HFFc6 (cell line): Measurements from ENCODE around the gene FHAD1. TPM values are rescaled to one million over a fixed set of nuclear protein-coding genes. Genes with fewer than 3 reads are reported as not detected.
A peak's percentile ranks its signal among the peaks of the same experiment; 100 is the strongest.

Source experiments
- DNase-seq: peaks from one replicate; pipeline ENCODE4 v3.0.0-alpha.2; 2018
- H3K27ac Mint-ChIP-seq: 2 replicates; pipeline ENCODE4 v1.8.0; 2020; ENCODE audit warnings: mild to moderate bottlenecking, mixed read lengths
- H3K27me3 Mint-ChIP-seq: 2 replicates; pipeline ENCODE4 v1.8.0; 2021; ENCODE audit warnings: mild to moderate bottlenecking, moderate library complexity, mixed read lengths; ENCODE audit not compliant: insufficient read depth
- H3K36me3 Mint-ChIP-seq: 2 replicates; pipeline ENCODE4 v1.8.0; 2021; ENCODE audit warnings: low read depth, mixed read lengths
- H3K4me1 Mint-ChIP-seq: 2 replicates; pipeline ENCODE4 v1.8.0; 2020; ENCODE audit warnings: low read depth, mixed read lengths
- H3K4me3 Mint-ChIP-seq: 2 replicates; pipeline ENCODE4 v1.8.0; 2020; ENCODE audit warnings: mild to moderate bottlenecking, moderate library complexity, mixed read lengths
- H3K9me3 Mint-ChIP-seq: 2 replicates; pipeline ENCODE4 v1.8.0; 2020; ENCODE audit warnings: mild to moderate bottlenecking, mixed read lengths
- CTCF ChIP-seq: fragments of 200-600 bp; sonication (generic); IDR thresholded peaks from 2 replicates; pipeline ENCODE4 v1.5.0; 2021; ENCODE audit warnings: antibody characterized with exemption, mild to moderate bottlenecking
- total RNA-seq, 6 experiments: library from RNA; stranded (reverse); fragmentation: NEBNext Ultra II Directional; extraction: Animal tissue kit (Norgen Biotek cat#: 25700); gene quantifications; 2 replicates in 1 of 6; 3 replicates in 5 of 6; pipeline ENCODE4 v1.2.3, GENCODE V29; 2021

FHAD1 gene
- total RNA-seq, 6 experiments from 2014 or later = 0.16 to 0.25 TPM; not detected in 4

- Mint-ChIP-seq H3K27me3 (peaks cover 16% of the 10 kb centered on the region), H3K9me3 (peaks cover 2% of the 10 kb centered on the region), H3K36me3 (peaks cover 2% of the 10 kb centered on the region; the same call in 1 of the 2 replicates), H3K4me3 (no peak overlapping the region), H3K27ac (no peak overlapping the region), H3K4me1 (peaks cover 15% of the 10 kb centered on the region)
- no peak for DNase-seq
- TF ChIP-seq CTCF = no peak
These were observed 12.6 kb downstream of the FHAD1 start for GRCh38 chr1:15259622-15260007.

- DNase-seq = peak; percentile 5
- Mint-ChIP-seq H3K36me3 (peaks cover 7% of the 10 kb centered on the region; the same call in 1 of the 2 replicates), H3K27ac (no peak overlapping the region), H3K4me1 (peaks cover 15% of the 10 kb centered on the region), H3K4me3 (no peak overlapping the region), H3K27me3 (peaks cover 16% of the 10 kb centered on the region), H3K9me3 (peaks cover 8% of the 10 kb centered on the region)
- TF ChIP-seq CTCF = no peak
These were observed 13.6 kb downstream of the FHAD1 start for GRCh38 chr1:15260418-15261154.

GRCh38 chr1:15261155-15262002, 14.4 kb downstream of the FHAD1 start:
- Mint-ChIP-seq H3K27me3 (peaks cover 14% of the 10 kb centered on the region), H3K36me3 (peaks cover 7% of the 10 kb centered on the region; the same call in 1 of the 2 replicates), H3K27ac (no peak overlapping the region), H3K4me3 (no peak overlapping the region), H3K9me3 (peaks cover 8% of the 10 kb centered on the region), H3K4me1 (peaks cover 15% of the 10 kb centered on the region)
- TF ChIP-seq CTCF = no peak
- no peak for DNase-seq

GRCh38 chr1:15262003-15262377, 15.0 kb downstream of the FHAD1 start:
- H3K4me1 Mint-ChIP-seq = peaks cover 15% of the 10 kb centered on the region
- no peak for TF ChIP-seq CTCF
- DNase-seq = no peak
- H3K9me3 Mint-ChIP-seq = peaks cover 8% of the 10 kb centered on the region
- H3K27ac Mint-ChIP-seq = no peak overlapping the region
- H3K27me3 Mint-ChIP-seq = peaks cover 11% of the 10 kb centered on the region
- H3K36me3 Mint-ChIP-seq = peaks cover 7% of the 10 kb centered on the region; the same call in 1 of the 2 replicates
- no peak overlapping the region for H3K4me3 Mint-ChIP-seq

GRCh38 chr1:15262706-15263105, 15.7 kb downstream of the FHAD1 start:
- H3K27me3 Mint-ChIP-seq = peaks cover 8% of the 10 kb centered on the region
- no peak for TF ChIP-seq CTCF
- no peak overlapping the region for H3K4me3 Mint-ChIP-seq
- no peak overlapping the region for H3K27ac Mint-ChIP-seq
- H3K4me1 Mint-ChIP-seq = peaks cover 15% of the 10 kb centered on the region
- peaks cover 8% of the 10 kb centered on the region for H3K9me3 Mint-ChIP-seq
- H3K36me3 Mint-ChIP-seq = peaks cover 7% of the 10 kb centered on the region; the same call in 1 of the 2 replicates
- DNase-seq = no peak
